Stimulated activated CD8-positive, alpha-beta memory T cell treated with anti-CD3 and anti-CD28 coated beads, Interleukin-12 subunit alpha, Interleukin-12 subunit beta, amount 100 ng/mL, for 4 hours (primary cell): ENCODE measurements around the gene YY1.
A peak's percentile ranks its signal among the peaks of the same experiment; 100 is the strongest.
"Not testable (repeated sequence)": the region's sequence is repeated elsewhere in the genome, so short reads cannot be mapped to it uniquely, and the experiment has no call there.

ENCODE experiments used
- DNase-seq: peaks from one replicate; pipeline ENCODE4 v3.0.0-alpha.2; 2020; ENCODE audit warnings: low read depth

Gene YY1

DNA sequence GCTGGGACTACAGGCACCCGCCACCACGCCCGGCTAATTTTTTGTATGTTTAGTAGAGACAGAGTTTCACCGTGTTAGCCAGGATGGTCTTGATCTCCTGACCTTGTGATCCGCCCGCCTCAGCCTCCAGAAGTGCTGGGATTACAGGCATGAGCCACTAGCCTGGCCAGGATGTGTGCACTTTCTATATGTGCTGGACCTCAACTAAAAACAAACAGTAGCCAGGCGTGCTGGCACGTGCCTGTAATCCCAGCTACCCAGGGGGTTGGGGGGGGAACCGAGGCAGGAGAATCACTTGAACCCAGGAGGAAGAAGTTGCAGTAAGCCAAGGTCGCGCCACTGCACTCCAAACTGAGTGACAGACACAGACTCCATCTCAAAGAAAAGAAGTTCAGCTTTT is 57.8 kb downstream of the YY1 start:
- not testable (repeated sequence) for DNase-seq

GRCh38 chr14:100297320-100298300 is 58.7 kb downstream of the YY1 start:
- no peak for DNase-seq

DNA sequence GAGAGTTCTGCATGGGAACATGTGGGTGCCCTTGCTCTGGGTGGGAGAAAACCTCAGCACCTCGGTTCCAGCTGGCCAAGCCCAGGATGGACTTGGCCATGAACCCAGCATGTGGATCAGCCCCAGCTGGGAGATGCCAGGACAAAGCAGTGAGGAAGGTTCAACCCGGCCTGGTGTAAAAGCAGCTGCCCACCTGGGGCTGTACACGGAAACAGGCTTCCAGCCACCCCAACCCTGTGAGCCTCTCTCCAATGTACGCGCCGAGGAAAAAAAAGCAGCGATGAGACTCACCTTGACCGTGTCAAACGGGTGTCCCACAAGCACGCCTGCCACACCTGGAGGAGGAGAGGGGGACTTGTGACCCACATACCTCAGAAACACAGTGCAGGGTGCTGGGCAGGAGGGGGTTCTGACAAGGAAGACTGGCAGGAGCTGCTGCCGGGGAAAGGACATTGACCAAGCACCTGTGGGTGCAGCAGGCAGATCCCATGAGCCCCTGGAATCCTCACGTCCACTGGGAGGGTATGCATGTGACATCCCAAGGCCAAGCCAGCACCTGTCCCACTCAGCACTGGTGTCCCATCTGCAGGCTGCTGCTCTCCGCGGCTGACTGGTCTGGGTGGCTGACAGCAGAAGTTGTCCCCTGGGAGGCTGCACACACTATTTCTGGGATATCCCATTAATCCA is 59.8 kb downstream of the YY1 start:
- no peak for DNase-seq

GRCh38 chr14:100299238-100299560 is 60.3 kb downstream of the YY1 start:
- no peak for DNase-seq

- DNase-seq: no peak
Observed at GRCh38 chr14:100302616-100303015, 63.7 kb downstream of the YY1 start.

DNA sequence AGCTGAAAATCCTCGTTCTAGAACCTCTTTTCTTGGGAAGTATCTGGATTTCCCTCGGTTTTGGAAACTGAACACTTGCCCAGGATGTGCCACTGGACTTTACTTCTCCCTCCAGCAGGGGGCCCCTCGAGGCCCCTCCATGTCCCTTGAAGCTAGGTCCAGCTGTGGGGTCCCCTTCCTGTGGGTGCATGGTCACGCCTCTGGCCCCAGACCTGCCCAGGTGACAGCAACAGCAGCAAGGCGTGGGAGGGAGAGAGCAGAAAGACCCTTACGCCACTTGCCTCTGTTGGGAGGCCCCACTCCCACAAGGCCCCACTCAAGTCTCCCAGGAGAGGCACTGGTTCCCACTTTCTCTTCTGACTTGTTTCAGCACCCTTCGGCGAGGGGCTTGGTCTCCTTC is 64.2 kb downstream of the YY1 start:
- no peak for DNase-seq

DNA sequence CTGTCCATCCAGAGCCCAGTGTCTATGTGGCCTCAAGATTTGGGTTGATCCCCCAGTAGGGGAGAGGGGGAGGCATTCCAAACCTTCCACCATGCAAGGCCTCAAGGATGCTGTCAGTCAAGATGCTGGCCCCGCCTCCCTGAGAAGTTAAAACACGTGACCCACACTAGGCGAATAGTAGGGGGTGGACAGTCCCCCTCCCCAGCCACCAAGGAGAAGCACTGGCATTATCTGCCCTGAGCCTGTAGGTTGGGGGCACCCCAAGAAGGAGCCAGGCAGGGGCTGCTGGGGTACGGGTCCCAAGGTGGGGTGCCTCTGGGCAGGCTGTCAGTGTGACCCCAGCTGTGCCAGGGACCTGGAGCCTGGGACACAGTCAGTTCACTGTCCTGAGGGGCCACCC is 65.0 kb downstream of the YY1 start:
- DNase-seq: no peak

DNA sequence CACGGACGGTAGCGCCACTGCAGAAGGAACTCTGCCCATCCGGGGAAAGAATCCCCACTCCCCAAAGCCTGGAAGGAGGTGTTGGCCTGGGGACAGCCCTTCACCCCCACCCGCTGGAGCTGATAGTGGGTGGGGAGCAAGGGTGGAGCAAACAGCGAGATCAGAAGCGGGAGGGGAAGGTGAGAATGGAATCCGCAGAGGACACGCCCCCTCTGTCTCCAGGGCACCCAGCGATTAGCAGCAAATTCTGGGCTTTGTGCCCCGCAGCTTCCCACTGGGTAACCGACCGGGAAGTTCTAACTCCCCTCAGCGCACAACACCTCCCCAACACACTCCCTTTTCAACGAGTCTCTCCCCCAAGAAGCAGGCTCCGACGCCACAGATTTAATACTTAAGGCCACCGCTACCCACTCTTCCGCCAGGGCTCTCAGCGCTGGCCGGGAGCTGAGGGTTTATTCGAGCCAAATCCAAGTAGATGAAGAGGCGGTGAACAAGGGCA is 65.9 kb downstream of the YY1 start:
- no peak for DNase-seq

DNA sequence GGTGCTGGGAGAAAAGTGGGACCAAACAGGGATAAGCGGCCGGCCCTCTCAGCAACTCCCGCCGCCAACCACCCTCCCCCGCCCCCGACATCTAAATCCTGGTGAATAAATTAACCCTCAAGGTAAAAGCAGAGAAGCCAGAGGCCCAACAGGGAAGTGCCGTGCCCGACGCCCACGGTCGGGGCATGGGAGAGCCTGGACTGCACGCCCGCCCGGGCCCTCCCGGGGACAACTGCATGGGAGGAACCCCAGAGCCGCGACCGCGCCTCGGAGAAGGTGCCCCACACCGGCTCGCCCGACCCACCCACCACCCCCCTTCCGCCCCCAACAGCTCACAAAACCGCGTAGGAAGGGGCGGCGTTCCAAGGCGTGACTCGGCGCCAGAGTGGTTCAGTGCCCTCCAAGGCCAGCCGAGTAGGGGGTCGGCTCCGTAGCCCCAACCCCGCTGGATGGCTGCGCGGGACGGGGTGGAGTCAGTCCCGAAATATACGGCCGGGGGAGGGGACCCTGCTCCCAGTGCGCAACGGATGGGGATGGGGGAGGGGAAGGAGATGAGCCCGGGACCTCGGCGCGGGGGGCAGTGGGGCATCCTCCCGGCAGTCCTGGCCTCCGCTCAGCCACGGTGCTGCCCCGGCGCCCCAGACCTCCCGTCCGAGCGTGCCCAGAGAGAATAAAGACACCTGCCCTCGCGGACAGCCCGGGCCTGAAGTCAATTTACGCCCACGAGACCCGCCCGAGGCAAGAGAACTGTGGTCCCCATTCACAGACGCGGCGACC is 66.6 kb downstream of the YY1 start:
- peak; percentile 60 for DNase-seq

DNA sequence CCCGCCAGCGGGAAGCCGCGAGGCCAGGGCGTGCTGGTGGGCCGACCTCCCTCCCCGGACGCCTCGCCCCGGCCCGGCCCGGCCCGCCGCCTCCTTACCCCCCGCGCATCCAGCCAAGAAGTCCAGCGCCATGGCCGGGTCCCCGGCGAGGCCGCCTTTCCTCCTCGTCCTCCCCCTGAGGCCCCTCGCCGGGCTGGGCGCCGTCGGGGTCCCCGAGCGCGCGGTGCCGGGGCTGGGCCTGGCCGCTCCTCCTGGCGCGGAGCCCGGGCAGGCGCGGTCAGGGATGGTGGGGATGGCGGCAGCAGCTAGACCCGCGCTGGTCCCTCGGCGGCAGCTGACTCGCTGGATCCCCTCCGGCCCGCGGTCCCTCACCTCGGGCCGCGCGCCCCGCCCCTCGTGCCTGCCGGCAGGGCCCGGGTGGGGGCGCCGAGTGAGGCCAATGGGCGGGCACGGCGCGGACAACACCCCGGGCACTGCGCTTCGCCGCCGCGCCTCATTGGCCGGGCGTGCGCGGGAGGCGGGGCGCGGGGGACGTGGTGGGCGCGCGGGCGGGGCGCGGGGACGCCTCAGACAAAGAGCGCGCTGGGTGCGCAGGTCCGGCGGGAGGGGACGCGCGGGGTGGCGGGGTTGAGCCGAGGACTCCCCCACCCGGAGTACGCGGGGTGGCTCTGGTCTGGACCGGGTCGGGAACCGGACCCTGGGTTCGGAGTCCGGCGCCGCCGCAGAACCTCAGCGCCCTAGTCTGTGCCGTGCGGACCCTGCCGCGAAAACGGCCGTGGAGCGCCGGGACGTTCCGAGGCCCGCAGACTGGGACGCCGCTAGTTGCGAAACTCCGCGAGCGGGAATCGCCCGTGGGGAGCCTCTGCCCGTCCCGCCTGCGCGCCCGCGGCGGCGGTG is 67.4 kb downstream of the YY1 start, which contains the start of gene SLC25A29:
Gene SLC25A29 (minus strand): TSS at position 344 of the 897 bp plus-strand sequence. CDS start 212 bp downstream, at position 132.
- peak; percentile 73 for DNase-seq

DNA sequence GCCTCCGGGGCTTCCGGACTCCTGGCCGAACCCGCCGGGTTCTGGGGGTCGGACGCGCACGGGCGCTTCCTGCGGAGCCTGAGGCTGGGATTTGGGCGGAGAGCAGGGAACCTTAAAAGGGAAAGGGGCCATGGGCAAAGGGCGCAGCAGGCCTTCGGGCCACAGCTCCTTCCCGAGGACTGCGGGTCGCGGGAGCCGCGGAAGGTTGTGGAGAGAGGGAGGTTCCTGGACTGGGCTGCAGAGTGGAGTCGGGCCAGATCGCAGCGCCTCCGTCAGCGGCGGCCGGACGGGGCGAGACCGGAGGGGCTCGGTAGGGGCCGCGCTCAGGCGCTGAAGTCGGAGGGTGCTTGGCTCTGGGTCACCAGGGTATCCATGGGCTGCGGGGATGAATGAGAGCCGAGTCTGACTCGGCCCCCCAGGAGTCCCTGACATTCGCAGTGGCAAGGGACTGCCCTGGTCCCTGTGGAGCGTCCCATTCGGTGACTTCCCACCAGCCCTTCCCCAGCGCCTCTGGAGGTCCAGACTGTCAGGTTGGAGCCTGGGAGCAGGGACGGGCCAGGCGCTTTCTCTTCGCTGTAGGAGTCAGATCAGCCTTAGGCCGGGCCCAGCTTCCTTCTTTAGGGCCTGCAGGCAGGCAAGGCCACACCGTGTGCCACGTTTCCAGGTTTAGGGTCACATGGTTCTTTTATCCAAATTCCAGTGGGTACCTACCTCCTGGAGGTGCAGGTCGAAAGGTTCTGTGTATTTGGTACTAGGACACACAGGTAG is 68.2 kb downstream of the YY1 start:
- DNase-seq: no peak

DNA sequence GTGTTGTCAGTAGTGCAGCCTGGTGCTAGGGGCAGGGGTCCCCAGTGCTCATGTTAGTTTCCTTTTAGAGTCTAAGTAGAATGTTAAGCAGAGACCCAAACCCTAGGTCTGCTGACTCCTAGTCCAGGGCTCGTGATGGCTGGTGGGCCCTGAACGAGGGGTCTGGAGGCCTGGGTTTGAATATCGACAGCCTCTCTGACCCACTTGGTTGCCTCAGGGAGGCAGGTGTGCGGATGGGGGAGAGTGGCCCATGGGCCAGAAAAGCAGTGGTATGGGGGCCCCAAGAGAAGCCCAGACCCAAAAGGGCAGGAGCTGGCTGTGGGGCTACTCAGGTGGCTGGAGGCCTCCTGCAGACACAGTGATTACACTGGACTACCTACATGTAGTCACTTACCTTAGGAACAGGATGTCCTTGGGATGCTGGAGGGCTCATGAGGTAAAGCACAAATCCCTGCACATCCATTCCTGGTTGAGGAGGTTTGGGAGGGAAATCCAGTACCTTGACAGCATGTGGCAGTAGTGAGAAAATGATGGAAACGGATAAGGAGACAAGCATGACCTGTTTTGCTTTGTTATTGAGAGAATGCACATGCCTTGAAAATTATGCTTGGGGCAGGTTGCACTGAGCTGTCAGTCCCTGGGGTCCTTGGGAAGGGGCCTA is 69.0 kb downstream of the YY1 start:
- no peak for DNase-seq

- not testable (repeated sequence) for DNase-seq
Observed at GRCh38 chr14:100308427-100308792, 69.5 kb downstream of the YY1 start.

- no peak for DNase-seq
Observed at GRCh38 chr14:100309028-100309737, 70.2 kb downstream of the YY1 start.

DNA sequence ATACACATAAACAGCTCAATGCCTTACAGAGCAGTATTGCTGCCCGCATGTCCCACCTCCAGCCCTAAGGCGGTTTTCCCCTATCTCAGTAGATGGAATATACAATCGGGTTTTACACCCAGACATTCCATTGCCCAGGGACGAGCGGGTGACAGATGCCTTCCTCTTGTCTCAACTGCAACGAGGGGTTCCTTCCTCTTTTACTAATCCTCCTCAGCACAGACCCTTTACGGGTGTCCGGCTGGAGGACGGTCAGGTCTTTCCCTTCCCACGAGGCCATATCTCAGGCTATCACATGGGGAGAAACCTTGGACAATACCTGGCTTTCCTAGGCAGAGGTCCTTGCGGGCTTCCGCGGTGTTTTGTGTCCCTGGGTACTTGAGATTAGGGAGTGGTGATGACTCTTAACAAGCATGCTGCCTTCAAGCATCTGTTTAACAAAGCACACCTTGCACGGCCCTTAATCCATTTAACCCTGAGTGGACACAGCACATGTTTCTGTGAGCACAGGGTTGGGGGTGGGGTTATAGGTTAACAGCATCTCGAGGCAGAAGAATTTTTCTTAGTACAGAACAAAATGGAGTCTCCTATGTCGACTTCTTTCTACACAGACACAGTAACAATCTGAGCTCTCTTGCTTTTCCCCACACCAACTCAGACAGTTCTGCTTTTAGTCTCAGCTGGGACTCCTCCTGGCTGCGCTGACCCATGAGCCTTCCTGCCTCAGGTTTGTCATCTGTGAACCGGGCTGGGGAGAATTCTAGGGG is 73.3 kb downstream of the YY1 start:
- DNase-seq: not testable (repeated sequence)

GRCh38 chr14:100312877-100313400 is 74.0 kb downstream of the YY1 start:
- DNase-seq: no peak

- DNase-seq: no peak
Observed at GRCh38 chr14:100313464-100314230, 74.7 kb downstream of the YY1 start.
